Neural cell (in vitro differentiated cells): Measurements from ENCODE around the gene PTGR3.

Source experiments
- POLR2AphosphoS5 ChIP-seq: IDR thresholded peaks from 2 replicates; pipeline ENCODE4 v1.6.1; 2012
- TF ChIP-seq, protein P1 (sequence below): fragments of 450-650 bp; IDR thresholded peaks from 2 replicates; pipeline ENCODE4 v1.5.1; 2014; ENCODE audit warnings: antibody characterized with exemption, mild to moderate bottlenecking, moderate library complexity; ENCODE audit not compliant: poor library complexity, severe bottlenecking
- TF ChIP-seq, protein P2 (sequence below): IDR thresholded peaks from 2 replicates; pipeline ENCODE4 v1.6.1; 2012; ENCODE audit warnings: borderline replicate concordance

DNA sequence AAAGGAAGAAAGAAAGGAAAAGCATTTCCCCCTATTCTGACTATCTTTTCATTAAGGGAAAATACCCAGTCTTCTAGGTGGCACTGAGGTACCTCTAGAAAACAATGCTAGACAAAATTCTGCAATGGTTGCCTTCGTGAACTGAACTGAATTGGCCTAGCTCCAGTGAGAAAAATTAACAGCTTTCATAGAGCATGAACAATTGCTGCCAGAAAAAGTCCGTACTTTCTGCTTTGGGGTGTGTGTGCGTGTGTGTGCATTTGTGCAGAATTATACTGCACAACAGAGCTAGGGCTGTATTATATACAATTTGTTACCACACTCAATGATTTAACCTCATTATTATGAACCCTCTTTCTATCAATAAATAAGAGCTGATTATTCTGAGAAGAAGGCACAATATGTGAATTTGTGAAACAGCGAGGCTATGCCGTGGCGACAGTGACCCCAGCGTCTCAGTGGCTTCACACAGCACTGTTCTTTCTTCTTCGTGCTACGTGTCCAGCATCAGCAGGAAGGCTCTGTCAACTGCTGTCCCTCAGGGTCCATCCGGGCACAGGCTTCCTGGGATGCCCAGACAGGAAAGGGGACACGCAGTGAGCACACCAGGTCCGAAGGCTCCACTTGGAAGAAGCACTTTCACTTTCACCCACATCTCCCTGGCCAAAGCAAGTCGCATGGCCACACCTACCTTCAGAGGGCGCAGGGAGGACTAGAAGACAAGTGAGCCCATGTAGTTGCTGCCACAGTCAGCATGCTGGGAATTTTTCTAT lies 47.5 kb downstream of the PTGR3 start:
- TF ChIP-seq, protein P1, sequence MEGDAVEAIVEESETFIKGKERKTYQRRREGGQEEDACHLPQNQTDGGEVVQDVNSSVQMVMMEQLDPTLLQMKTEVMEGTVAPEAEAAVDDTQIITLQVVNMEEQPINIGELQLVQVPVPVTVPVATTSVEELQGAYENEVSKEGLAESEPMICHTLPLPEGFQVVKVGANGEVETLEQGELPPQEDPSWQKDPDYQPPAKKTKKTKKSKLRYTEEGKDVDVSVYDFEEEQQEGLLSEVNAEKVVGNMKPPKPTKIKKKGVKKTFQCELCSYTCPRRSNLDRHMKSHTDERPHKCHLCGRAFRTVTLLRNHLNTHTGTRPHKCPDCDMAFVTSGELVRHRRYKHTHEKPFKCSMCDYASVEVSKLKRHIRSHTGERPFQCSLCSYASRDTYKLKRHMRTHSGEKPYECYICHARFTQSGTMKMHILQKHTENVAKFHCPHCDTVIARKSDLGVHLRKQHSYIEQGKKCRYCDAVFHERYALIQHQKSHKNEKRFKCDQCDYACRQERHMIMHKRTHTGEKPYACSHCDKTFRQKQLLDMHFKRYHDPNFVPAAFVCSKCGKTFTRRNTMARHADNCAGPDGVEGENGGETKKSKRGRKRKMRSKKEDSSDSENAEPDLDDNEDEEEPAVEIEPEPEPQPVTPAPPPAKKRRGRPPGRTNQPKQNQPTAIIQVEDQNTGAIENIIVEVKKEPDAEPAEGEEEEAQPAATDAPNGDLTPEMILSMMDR = no peak
- no peak for TF ChIP-seq POLR2AphosphoS5
- TF ChIP-seq, protein P2, sequence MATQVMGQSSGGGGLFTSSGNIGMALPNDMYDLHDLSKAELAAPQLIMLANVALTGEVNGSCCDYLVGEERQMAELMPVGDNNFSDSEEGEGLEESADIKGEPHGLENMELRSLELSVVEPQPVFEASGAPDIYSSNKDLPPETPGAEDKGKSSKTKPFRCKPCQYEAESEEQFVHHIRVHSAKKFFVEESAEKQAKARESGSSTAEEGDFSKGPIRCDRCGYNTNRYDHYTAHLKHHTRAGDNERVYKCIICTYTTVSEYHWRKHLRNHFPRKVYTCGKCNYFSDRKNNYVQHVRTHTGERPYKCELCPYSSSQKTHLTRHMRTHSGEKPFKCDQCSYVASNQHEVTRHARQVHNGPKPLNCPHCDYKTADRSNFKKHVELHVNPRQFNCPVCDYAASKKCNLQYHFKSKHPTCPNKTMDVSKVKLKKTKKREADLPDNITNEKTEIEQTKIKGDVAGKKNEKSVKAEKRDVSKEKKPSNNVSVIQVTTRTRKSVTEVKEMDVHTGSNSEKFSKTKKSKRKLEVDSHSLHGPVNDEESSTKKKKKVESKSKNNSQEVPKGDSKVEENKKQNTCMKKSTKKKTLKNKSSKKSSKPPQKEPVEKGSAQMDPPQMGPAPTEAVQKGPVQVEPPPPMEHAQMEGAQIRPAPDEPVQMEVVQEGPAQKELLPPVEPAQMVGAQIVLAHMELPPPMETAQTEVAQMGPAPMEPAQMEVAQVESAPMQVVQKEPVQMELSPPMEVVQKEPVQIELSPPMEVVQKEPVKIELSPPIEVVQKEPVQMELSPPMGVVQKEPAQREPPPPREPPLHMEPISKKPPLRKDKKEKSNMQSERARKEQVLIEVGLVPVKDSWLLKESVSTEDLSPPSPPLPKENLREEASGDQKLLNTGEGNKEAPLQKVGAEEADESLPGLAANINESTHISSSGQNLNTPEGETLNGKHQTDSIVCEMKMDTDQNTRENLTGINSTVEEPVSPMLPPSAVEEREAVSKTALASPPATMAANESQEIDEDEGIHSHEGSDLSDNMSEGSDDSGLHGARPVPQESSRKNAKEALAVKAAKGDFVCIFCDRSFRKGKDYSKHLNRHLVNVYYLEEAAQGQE = no peak
